HepG2 (cell line): ENCODE data around the gene GPATCH4. TPM values are rescaled to one million over a fixed set of nuclear protein-coding genes. Genes with fewer than 3 reads are reported as not detected.
A peak's percentile ranks its signal among the peaks of the same experiment; 100 is the strongest.

Experiments used
- AKNA ChIP-seq: sonication (generic); formaldehyde crosslinking; IDR thresholded peaks from 2 replicates; pipeline ENCODE4 v1.4.0; 2020; ENCODE audit warnings: missing genetic modification reagents, borderline replicate concordance
- BRD4 ChIP-seq: sonication (generic); formaldehyde crosslinking; IDR thresholded peaks from 2 replicates; pipeline ENCODE4 v1.4.0; 2020; ENCODE audit warnings: missing genetic modification reagents
- DMAP1 ChIP-seq: IDR thresholded peaks from 2 replicates; pipeline ENCODE4 v1.6.1; 2016
- IRF2 ChIP-seq: IDR thresholded peaks from 2 replicates; pipeline ENCODE4 v1.6.1; 2018; ENCODE audit warnings: missing genetic modification reagents, missing compliant biosample characterization
- MAFK ChIP-seq, 2 experiments: IDR thresholded peaks in 1 of 2; conservative IDR thresholded peaks in 1 of 2; 2 replicates each; pipeline ENCODE4 v1.6.1; 2011; ENCODE audit warnings: improper control_type of control experiment in 2 of 2, low read length in 2 of 2
- NFYC ChIP-seq: IDR thresholded peaks from 2 replicates; pipeline ENCODE4 v1.6.1; 2016; ENCODE audit warnings: missing genetic modification reagents, missing compliant biosample characterization
- PAXIP1 ChIP-seq: sonication (generic); formaldehyde crosslinking; conservative IDR thresholded peaks from 2 replicates; pipeline ENCODE4 v1.4.0; 2020; ENCODE audit warnings: mild to moderate bottlenecking, missing genetic modification reagents, moderate library complexity
- POLR2AphosphoS5 ChIP-seq: IDR thresholded peaks from 2 replicates; pipeline ENCODE4 v1.6.1; 2012; ENCODE audit warnings: low read depth, low read length
- SP4 ChIP-seq: sonication (generic); formaldehyde crosslinking; IDR thresholded peaks from 2 replicates; pipeline ENCODE4 v1.8.1; 2023; ENCODE audit warnings: mild to moderate bottlenecking, missing genetic modification reagents
- TBX3 ChIP-seq: fragments of 450-650 bp; IDR thresholded peaks from 2 replicates; pipeline ENCODE4 v1.6.1; 2017; ENCODE audit warnings: antibody characterized with exemption, mild to moderate bottlenecking, inconsistent platforms, borderline replicate concordance
- WIZ ChIP-seq: sonication (generic); formaldehyde crosslinking; IDR thresholded peaks from 2 replicates; pipeline ENCODE4 v1.5.1; 2020; ENCODE audit warnings: mild to moderate bottlenecking, missing genetic modification reagents
- ZBTB46 ChIP-seq: sonication (generic); formaldehyde crosslinking; IDR thresholded peaks from 2 replicates; pipeline ENCODE4 v1.4.0; 2020; ENCODE audit warnings: mild to moderate bottlenecking, missing genetic modification reagents, borderline replicate concordance
- ZFP36 ChIP-seq: fragments of 150-350 bp; IDR thresholded peaks from 2 replicates; pipeline ENCODE4 v1.6.1; 2018; ENCODE audit warnings: borderline replicate concordance, low read length, low read depth; ENCODE audit not compliant: partially characterized antibody
- ZMAT5 ChIP-seq: sonication (generic); formaldehyde crosslinking; IDR thresholded peaks from 2 replicates; pipeline ENCODE4 v1.5.0; 2020; ENCODE audit warnings: mild to moderate bottlenecking, low read depth, missing genetic modification reagents, borderline replicate concordance
- ZNF33B ChIP-seq: sonication (generic); formaldehyde crosslinking; IDR thresholded peaks from 2 replicates; pipeline ENCODE4 v1.5.1; 2020; ENCODE audit warnings: mild to moderate bottlenecking, missing genetic modification reagents
- ZNF34 ChIP-seq: sonication (generic); formaldehyde crosslinking; IDR thresholded peaks from 2 replicates; pipeline ENCODE4 v1.4.0; 2020; ENCODE audit warnings: mild to moderate bottlenecking, missing genetic modification reagents, borderline replicate concordance
- ZNF44 ChIP-seq: sonication (generic); formaldehyde crosslinking; IDR thresholded peaks from 2 replicates; pipeline ENCODE4 v1.5.1; 2020; ENCODE audit warnings: mild to moderate bottlenecking, missing genetic modification reagents
- ZZZ3 ChIP-seq: sonication (generic); formaldehyde crosslinking; IDR thresholded peaks from 2 replicates; pipeline ENCODE4 v1.4.0; 2020; ENCODE audit warnings: missing genetic modification reagents, mild to moderate bottlenecking, borderline replicate concordance
- polyA plus RNA-seq, 8 experiments: library from polyadenylated mRNA; depleted of rRNA in 3 of 8; stranded (reverse) in 7 of 8; unstranded in 1 of 8; fragments of >200 nt; fragmentation: Illumina TruSeq in 4 of 8; extraction: Trizol in 4 of 8; gene quantifications; 2 replicates each; pipeline versions ENCODE4 v1.2.1 to v1.2.3, GENCODE V29; 2011 to 2016; ENCODE audit warnings: low read depth in 4 of 8, missing spikeins in 1 of 8, mixed read lengths in 1 of 8; ENCODE audit not compliant: insufficient read depth in 1 of 8
- total RNA-seq, 5 experiments: library from RNA; depleted of rRNA; stranded (reverse); fragments of >200 nt; fragmentation: Illumina TruSeq; extraction: Trizol; gene quantifications; 2 replicates each; pipeline ENCODE4 v1.2.3, GENCODE V29; 2016; ENCODE audit warnings: low read depth in 1 of 5

GPATCH4 gene
- total and polyA plus RNA-seq, 2 of the 13 experiments (the other 11 are each of a cell fraction or from before 2014, with no cell fraction given) = 19.2 to 37.9 TPM

- TF ChIP-seq ZMAT5 (CRISPR knock-in tag) = no peak
- peak; percentile 72 for TF ChIP-seq IRF2 (CRISPR knock-in tag)
- TF ChIP-seq SP4 (CRISPR knock-in tag) = peak; percentile 68
- peak; percentile 55; the same call in 1 of the 2 replicates for TF ChIP-seq NFYC (CRISPR knock-in tag)
- TF ChIP-seq ZNF34 = no peak
- 0 out of 2 replicates have a peak, but pooled peaks have one; percentile 29 for TF ChIP-seq ZNF44 (CRISPR knock-in tag)
- no peak for TF ChIP-seq TBX3
- 0 out of 2 replicates have a peak, but pooled peaks have one; percentile 35 for TF ChIP-seq DMAP1 (CRISPR knock-in tag)
- no peak for TF ChIP-seq AKNA (CRISPR knock-in tag)
- no peak for TF ChIP-seq BRD4 (CRISPR knock-in tag)
- TF ChIP-seq WIZ = no peak
- no peak for TF ChIP-seq ZZZ3 (CRISPR knock-in tag)
- TF ChIP-seq ZBTB46 (CRISPR knock-in tag) = no peak
- TF ChIP-seq PAXIP1 (CRISPR knock-in tag) = no peak
- no peak for TF ChIP-seq ZFP36
- no peak for TF ChIP-seq ZNF33B (CRISPR knock-in tag)
- TF ChIP-seq MAFK (conservative IDR thresholded peaks at IDR 0.05 in 1 of 2, IDR thresholded peaks at IDR 0.05 in 1 of 2; ENCODE audit: low read length in 2 of 2) = no peak
- TF ChIP-seq POLR2AphosphoS5 = no peak
Observed at GRCh38 chr1:156571919-156572662, 29.2 kb downstream of the GPATCH4 start, which contains the start of gene IQGAP3 (continued).
